HG03097 (cell line): ENCODE results near the gene SSBP2.
A peak's percentile ranks its signal among the peaks of the same experiment; 100 is the strongest.
"Not testable (repeated sequence)": the region's sequence is repeated elsewhere in the genome, so short reads cannot be mapped to it uniquely, and the experiment has no call there.

Experiments
- ATAC-seq: cut with Tn5 transposase; IDR thresholded peaks from one replicate; pipeline ENCODE4 v1.9.1; 2021; ENCODE audit not compliant: unreplicated experiment, low FRiP score

SSBP2 gene

DNA sequence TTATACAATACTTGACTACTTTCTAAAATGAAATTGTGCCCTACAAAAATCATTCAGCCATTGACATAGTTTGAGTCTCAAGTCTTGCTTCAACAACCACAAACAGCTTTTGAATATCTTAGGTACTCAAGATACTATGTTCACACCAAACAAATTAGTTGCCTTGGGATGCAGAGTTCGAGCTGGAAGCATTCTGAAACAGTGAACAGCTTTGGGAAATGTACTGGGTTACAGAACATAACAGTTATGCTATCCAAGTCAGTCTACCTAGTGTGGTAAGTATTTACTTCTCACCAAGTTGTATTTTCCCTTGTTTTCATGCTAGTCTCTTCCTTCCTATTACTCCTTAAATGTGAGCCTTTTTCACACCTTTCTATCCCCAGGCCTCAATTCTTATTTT lies 143.2 kb downstream of the SSBP2 start:
- no peak for ATAC-seq

DNA sequence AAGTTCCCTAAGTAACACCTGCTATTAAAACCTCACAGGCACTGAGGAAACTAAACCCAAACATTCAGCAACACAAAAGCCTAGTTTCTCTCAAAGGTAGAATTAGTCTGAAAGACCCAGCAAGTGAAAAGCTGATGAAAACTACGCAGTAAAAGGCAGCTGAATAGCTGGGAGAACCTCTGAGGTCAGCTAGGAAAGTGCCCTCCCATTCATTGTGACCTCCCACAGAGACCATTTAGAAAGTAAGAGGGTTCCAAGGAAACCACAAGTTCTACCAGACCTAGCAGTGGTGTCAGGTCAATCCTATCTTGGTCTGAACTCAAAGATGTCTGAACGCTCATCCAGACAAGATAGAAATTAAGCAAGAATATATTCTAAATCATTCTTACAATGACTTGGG lies 144.7 kb downstream of the SSBP2 start:
- no peak for ATAC-seq

DNA sequence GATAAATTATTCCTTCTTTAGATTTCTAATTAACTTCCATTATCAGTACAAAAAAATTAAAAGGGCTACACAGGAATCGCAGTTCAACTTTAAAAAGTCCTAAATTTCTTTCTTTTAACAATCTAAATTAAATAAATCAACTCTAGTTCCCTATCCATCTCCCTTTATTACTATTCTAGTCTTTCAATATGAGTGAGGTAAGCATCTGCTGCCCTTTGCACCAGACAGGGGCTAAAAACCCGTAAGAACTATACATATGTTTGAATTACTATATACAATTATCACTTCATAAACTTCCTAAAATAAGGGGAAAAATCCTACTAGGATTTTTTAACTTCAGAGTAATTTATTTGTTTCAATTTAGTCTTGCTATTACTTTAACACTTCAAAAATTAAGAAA lies 145.6 kb downstream of the SSBP2 start:
- no peak for ATAC-seq

DNA sequence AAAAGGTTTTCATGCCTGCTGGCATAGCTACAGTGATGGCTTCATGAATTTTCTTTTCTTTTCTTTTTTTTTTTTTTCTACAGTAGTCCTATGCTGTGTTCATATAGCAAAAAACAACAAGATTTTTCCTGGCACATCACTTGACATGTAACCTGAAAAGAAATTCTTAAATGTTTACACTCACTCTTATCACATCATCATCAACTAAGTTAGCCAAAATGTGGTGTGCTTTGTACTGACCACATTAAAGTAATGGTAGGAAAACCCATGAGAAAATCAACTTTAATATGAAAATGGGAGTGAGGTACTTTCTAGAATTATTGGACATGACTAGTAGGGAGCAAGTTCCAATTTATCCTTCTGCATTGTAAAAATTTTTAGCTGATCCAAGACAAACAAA lies 146.7 kb downstream of the SSBP2 start:
- no peak for ATAC-seq

DNA sequence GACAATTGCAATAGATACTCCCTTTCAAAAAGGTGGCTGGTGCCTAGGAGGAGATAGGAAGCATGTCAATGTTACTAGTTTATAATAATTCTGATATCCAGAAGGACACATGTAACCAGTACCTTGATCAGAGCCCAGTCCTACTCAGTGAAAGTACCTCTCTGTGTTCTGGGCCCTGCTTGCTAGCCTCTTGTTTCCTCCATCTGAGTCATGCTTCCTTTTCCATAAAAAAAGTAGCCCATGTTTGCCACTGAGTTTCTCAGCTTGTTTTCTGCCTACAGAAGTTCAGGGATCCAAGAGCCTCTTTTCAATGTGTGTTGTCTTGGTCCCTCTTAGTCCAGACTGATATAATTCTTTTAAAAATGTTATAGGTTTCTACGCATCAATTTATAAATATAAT lies 149.0 kb downstream of the SSBP2 start:
- ATAC-seq, result no peak

DNA sequence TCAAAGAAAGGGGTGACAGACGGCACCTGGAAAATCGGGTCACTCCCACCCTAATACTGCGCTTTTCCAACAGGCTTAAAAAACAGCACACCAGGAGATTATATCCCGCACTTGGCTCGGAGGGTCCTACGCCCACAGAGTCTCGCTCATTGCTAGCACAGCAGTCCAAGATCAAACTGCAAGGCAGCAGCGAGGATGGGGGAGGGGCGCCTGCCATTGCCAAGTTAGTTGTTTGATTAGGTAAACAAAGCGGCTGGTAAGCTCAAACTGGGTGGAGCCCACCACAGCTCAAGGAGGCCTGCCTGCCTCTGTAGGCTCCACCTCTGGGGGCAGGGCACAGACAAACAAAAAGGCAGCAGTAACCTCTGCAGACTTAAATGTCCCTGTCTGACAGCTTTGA lies 158.8 kb downstream of the SSBP2 start:
- not testable (repeated sequence) for ATAC-seq

DNA sequence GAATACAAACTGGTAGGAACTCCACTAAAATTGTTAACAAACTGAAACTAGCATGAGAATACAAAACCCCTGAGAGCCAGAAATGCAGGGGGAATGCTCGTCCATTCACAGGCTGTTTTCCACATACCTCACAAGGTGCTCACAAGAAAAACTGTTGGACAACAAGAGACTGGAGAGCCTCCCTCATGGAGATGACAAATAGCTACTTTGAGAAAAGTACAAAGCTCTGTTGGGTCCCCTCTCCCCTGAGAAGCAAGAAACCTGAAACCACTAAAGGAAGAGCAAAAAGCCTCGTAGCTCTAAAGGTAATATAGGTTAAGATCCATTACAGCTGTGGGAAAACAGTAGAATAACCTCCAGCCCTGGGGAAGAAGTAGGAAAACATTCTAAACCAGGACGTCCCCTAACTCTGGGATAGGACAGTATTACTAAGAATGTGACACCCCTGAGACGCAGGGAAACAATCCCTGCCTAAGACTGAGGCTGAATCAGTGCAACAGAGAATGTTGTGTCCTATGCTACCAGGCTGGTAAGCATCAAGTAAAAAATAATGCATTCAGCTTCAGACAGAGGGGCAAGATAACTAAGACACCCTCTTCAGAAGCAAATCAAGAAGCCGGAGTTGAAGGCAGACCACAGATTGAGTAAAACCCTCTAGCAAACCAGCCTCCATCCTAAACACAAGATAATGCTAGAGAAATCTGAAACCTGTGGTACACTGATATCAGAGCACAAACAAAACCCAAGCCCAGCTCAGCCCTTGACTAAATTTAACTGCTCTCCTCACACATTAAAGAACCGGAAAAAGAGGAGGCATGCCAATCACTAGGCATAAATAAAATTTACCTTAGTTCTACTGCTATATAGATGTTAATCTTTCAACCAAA lies 160.2 kb downstream of the SSBP2 start:
- no peak for ATAC-seq

DNA sequence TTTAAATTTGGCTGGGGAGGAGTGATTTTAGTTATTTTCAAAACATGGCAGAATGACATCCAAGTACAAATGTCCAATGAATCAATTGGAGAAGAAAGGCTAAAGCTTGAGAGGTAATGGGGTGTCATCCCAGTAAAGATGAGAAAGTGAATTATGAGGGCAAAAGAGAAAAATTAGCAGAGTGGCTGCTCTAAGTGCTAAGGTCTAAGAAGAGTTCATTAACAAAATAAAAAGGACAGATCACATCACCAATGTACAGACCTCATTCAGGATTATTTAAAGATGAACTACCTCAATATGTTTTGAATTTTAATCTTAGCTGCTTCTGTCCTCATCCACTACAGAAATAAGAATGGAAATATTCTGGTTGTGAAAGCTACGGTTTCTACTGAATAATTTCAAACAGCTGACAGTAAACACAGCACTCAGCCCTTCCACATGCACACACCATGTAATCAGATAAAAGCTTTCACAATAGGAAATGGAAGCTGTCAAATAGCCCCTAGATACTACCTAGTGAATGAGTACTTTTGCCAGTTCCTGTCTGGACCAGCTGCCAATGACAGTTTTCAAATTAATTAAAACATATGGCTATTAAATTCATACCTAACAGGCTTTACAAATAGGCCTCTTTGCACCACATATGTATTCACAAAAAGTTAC lies 171.5 kb downstream of the SSBP2 start:
- peak; percentile 80 for ATAC-seq

DNA sequence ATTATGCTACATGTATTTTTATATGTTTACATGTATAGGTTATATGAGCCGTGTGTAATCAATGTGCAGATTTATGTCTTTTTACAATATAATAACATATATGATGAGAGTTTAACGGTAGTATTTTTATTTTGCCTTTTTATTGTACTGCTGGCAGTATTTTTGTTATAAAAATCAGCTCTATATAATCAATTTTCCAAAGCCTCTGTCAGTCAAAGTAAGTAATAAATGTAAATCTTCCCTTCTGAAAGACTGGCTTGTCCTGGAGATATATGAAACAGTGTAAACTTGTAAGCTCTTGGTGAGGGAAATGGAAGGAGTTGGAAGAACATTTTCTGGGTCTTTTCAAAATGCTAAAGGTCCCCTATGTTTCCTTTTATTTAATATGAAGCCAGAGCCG lies 173.8 kb downstream of the SSBP2 start:
- ATAC-seq, result no peak

DNA sequence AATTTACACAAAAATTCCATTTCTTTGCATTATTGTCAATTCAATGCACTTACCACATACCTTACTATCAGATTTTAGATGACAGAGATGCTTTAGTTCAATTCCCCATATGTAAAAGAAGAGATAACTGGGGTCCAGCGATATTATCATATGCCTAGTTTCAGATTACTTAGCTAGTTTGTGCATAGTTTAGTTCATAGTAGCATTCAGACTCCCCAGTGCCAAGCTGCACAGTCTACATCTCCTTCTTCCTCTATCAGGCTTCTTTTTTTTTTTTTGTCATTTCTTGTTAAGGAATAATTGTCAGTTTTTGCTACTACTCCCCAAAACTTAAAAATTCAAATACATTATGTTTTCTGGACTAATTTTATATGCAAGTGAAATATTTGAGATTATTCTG lies 175.0 kb downstream of the SSBP2 start:
- no peak for ATAC-seq

DNA sequence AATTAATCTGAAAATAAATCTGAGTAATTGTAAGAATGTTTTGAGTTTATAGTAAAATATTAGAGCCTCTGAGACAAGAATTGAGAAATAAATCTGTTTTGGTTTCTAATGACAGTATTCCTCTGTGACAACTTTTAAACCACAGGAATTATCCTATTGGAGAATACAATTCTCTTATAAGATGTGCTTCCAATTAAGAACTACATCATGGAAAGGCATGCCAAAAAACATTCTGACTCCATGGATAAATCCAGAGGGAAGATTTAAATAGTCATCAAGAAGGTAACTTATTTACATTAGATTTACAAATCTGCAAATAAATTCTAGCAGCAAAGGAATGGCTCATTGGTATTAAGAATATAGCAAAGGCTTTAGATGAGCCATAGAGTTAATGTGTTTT lies 178.7 kb downstream of the SSBP2 start:
- ATAC-seq, result no peak

DNA sequence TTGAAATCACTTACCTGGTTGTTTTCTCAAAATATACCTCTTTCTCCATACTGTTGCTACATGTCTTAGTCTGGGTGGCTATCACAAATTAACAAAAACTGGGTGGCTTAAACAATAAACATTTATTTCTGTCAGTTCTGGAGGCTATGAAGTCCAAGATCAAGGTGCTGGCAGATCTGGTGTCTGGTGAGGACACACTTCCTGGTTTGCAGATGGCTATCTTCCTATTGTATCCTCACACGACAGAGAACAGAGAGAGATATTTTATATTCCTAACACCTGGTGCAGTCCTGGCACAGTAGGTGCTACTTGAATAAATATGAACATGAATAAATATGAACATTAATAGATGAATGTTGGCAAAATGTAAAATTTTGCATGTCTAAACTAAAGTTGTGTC lies 192.7 kb downstream of the SSBP2 start:
- no peak for ATAC-seq

DNA sequence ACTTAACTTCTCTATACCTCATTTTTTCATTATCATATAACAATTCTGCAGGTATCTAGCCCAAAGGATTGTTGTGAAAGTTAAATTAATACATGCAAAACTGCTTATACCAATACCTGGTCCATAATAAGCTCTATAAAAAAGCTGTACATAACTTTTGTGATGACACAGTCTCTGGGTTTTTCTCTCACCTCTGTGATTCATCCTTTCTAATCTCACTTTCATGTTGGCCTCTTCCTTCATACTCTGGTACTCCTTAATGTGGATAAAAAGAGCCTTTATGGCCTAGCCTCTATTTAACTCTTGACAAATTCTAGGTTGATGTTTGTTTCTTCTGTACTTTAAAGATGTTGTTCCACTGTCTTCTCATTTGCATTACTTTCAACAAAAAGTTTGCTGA lies 194.1 kb downstream of the SSBP2 start:
- no peak for ATAC-seq

DNA sequence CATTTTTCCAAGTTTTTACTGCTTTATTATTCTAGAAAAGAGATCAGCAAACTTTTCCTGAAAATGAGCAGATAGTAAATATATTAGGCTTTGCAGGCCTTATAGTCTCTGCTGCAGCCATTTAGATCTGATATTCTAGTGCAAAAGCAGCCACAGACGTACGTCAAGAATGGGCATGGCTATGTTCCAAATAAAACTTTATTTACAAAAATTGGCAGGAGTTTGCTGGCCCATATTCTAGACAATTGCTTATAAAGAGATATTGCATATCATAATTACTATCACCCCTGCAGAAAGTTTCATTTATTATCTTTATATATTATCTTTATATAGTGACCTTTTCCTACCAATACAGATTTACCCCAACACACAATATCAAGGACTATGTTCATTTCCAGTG lies 195.0 kb downstream of the SSBP2 start:
- ATAC-seq, result no peak

DNA sequence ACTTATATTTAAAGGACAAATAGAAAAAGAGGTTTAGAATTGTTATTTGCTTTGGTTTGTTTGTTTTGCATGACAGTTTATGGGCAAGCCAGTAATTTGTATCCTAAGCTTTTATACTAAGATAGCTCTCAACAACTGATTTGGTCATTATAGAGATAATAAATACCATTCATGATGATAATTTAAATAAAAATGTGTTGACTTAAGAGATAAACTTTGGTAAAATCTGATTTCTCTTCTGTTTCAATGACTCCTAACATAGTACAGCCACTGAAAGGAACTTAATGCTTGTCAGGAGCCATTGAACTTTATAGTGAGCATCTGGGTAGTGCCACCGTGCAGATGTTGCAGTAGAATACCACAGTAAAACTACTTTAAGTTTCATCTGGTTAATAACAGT lies 196.2 kb downstream of the SSBP2 start:
- ATAC-seq, result no peak

DNA sequence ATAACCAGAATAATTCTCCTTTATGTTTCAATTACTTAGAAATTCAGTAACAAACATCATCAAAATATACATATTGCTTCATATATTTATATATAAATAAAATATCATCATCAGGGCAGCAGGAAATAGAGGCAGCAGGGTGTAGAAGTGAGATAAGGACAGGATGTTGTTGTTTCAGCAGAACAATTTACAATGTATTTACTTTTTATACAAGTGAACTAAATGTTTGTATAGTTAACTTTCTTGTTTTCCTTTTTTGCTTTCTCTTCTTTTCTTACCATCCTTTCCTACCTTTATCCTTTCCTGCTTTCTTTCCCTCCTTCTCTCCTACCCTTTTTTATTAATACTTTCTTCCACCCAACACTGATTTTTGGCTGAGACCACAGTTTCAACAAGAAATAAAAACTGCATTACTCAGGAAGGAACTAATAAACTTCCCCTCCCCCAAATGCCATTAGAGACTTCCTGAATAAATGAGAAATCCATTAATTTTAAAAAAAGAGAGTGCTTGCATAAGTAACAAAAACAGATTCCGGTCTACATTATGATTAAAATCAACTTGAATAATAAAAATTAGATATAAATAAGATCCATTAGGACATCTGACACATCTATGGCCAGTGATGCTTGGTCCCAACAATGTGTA lies 197.2 kb downstream of the SSBP2 start:
- no peak for ATAC-seq

DNA sequence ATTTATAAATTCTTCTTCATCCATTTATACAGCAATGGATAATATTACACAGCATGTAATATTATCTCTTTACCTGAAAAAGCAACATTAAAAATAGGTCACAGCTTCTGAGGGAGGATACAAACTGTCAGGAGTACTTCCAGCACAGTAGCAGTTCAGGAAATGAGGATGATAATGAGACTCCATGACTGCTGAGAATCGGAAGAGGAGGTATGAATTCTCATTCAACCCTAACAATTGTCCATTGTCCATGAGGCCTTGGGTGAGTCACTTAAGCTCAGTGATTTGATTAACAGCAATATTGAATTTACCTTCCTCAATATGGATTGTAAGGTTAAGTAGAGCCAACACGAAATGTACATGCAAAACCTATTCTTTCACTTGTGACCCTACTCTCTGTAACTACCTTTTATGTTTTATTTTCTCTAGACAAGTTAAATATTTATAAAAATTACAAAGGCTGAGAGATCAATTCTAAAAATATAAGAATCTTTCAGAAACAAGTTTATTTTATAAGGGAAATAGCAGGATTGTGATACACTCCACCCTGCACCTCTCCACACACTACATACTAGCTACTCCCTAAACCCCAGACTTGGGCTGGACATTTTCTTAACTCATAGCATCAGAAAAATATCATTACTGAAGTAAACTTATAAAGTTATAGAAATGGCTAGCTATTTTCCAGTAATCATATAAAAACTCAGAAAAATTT lies 197.9 kb downstream of the SSBP2 start:
- ATAC-seq, result no peak

DNA sequence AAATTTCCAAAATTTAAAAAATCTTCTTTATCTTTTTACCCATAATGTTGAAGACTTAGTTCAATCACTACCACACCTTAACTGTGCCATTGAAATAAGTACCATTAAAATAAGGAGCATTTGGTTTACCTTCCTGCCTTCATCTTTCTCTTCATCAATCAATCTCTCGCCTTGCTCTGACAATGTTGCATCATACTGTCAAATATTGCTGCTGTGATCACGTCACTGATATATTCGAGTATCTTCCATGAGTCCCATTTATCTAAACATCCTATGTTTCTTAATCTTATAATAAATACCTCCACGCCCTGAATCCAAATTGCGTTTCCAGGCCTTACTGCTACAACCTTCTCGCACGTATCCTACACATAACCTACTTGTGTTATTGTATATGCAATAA lies 201.8 kb downstream of the SSBP2 start:
- ATAC-seq, result no peak

DNA sequence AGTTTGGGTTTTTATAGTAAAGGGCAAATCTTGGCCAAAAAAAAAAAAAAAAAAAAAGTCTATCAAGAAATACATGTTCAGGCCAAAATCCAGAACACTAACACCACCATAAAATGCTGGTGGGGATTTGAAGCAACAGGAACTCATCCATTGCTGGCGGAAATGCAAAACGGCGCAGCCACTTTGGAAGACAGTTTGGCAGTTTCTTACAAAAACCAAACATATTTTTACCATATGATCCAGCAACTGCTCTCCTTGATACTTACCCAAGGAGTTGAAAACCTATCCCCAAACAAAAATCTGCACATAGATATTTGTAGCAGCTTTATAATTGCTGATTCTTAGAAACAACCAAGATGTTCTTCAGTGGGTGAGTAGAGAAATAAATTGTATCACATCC lies 203.9 kb downstream of the SSBP2 start:
- ATAC-seq, result no peak

DNA sequence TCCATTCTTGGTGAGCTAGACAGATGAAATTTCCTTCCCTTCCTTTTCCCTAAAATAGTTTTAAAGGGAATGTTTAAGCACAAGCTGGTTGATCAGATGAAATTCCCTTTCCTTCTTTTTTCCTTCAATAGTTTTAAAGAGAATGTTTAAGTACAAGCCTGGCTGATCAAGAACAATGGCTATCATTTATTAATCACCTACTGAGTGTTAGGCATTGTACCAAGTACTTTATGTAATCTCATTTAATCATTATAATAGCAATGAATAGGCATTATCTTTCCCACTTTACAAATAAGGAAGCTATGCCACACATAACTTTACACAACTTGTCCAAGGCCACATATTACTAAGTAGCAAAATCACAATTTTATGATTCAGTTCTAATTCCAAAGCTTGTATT lies 205.0 kb downstream of the SSBP2 start:
- no peak for ATAC-seq

DNA sequence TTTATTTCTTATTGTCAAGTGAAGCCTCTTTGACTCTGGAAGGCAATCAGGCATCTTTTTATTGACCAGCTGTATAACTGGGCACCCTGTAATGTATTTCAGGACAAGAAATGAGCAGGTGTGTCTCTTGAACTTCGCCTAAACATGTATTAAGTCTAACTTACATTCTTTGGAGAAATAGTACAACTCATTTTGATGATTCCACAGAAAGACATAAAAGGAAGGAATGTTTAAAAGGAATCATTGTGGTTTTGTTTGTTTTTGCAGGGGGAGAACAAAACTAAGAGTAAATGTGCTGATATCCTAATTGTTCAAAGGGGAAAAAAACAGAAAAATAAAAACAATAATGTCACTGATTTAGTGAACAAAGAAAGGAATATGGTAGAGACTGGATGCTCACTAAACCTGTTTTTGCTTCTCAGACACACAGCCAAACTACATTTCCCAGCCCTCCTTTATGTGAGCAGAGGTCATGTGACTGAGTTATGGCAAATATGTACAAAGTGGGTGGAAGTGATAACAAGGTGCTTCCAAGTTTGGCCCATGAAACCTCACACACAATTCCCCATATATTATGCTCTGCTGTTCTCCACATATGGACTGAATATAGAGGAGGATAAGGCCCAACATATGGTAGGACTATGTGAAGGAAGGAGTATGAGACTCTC lies 206.4 kb downstream of the SSBP2 start:
- ATAC-seq, result no peak
